Glomerular visceral epithelial cell (primary cell): ENCODE measurements around the gene SLC30A7.

Experiments
- DNase-seq: peaks from one replicate; pipeline ENCODE4 v3.0.0-alpha.2; 2016; ENCODE audit errors: extremely low spot score

Gene SLC30A7

GRCh38 chr1:101025657-101026429 is 130.0 kb downstream of the SLC30A7 start, which contains the start of gene DPH5:
TSS of gene DPH5 (minus strand) at chr1:101025784. CDS start at chr1:101025443, 341 bp downstream.
- peak; percentile 88 for DNase-seq

GRCh38 chr1:101026430-101026788 is 130.5 kb downstream of the SLC30A7 start:
- no peak for DNase-seq

- no peak for DNase-seq
These were observed 131.4 kb downstream of the SLC30A7 start for GRCh38 chr1:101027194-101027772.

GRCh38 chr1:101028466-101028865 is 132.6 kb downstream of the SLC30A7 start:
- DNase-seq: no peak

- DNase-seq: no peak
These were observed 133.3 kb downstream of the SLC30A7 start for GRCh38 chr1:101029184-101029583.

- no peak for DNase-seq
These were observed 135.0 kb downstream of the SLC30A7 start for GRCh38 chr1:101030881-101031280.
